Heart left ventricle (tissue), 16 donors: ENCODE data around the gene ADCY1. TPM values are rescaled to one million over a fixed set of nuclear protein-coding genes. Genes with fewer than 3 reads are reported as not detected.
A peak's percentile ranks its signal among the peaks of the same experiment; 100 is the strongest.

Source experiments
- ATAC-seq, 4 donors: fragments of 200-7000 bp; cut with Tn5 transposase; one replicate each; pipeline ENCODE4 v1.9.1; 2020 to 2022; ENCODE audit warnings: moderate library complexity in 4 of 4, mild to moderate bottlenecking in 3 of 4, moderate number of reproducible peaks in 1 of 4
- DNase-seq, 5 donors: peaks; one replicate each; pipeline ENCODE4 v3.0.0-alpha.2; 2020
- H3K27ac ChIP-seq, 12 donors: fragments of 200-600 bp; sonication (generic) in 4 of 12; one replicate each; pipeline versions ENCODE4 v1.5.0 to v1.8.0; 2016 to 2022; ENCODE audit warnings: mild to moderate bottlenecking in 2 of 12
- H3K27me3 ChIP-seq, 9 donors: fragments of 200-600 bp; sonication (generic) in 2 of 9; one replicate each; pipeline versions ENCODE4 v1.5.1 to v1.8.0; 2016 to 2022; ENCODE audit warnings: mild to moderate bottlenecking in 3 of 9
- H3K36me3 ChIP-seq, 9 donors: fragments of 200-600 bp; sonication (generic) in 2 of 9; one replicate each; pipeline versions ENCODE4 v1.5.0 to v1.8.0; 2018 to 2022; ENCODE audit warnings: mild to moderate bottlenecking in 2 of 9
- H3K4me1 ChIP-seq, 12 donors: fragments of 200-600 bp; sonication (generic) in 4 of 12; one replicate each; pipeline versions ENCODE4 v1.5.0 to v1.8.0; 2016 to 2022; ENCODE audit warnings: mild to moderate bottlenecking in 3 of 12
- H3K4me3 ChIP-seq, 12 donors: fragments of 200-600 bp; sonication (generic) in 4 of 12; one replicate each; pipeline versions ENCODE4 v1.5.0 to v1.8.0; 2017 to 2022; ENCODE audit warnings: mild to moderate bottlenecking in 9 of 12, moderate library complexity in 4 of 12
- H3K9me3 ChIP-seq, 12 donors: fragments of 200-600 bp; sonication (generic) in 4 of 12; one replicate each; pipeline versions ENCODE4 v1.5.0 to v1.8.0; 2016 to 2022; ENCODE audit warnings: mild to moderate bottlenecking in 1 of 12
- POLR2A ChIP-seq, 2 donors: fragments of 450-650 bp; IDR thresholded peaks; one replicate each; pipeline ENCODE4 v1.6.1; 2017; ENCODE audit warnings: antibody characterized with exemption in 2 of 2, mild to moderate bottlenecking in 2 of 2, moderate library complexity in 2 of 2
- WGBS, 4 donors: extraction: QIAGEN DNeasy Blood & Tissue Kit in 2 of 4; methylation state at CpG; one replicate each; pipeline versions ENCODE4 v1.1.5 to v1.1.7; 2013 to 2018; 5-methylcytosine and 5-hydroxymethylcytosine counted together
- intact Hi-C, 10 donors: fragments of 100-400 bp; cut with DNase I; formaldehyde crosslinking; loops; one replicate each; pipeline versions ENCODE4 v1.11.1 to v1.14.2; 2022
- polyA plus RNA-seq, 2 donors: library from polyadenylated mRNA; stranded (reverse); fragments of 200-250 nt; gene quantifications; one replicate each; pipeline ENCODE4 v1.2.3, GENCODE V29; 2013
- total RNA-seq, 9 donors: library from RNA; depleted of rRNA in 2 of 9; stranded (reverse); fragments of >200 nt in 2 of 9; fragmentation: NEBNext Ultra II Directional in 3 of 9; extraction: Animal tissue kit (Norgen Biotek cat#: 25700) in 3 of 9; gene quantifications; one replicate each; pipeline versions ENCODE4 v1.1.0 to v1.2.4, GENCODE V29; 2016 to 2023
- TF ChIP-seq, protein P1 (sequence below), 12 donors: fragments of 200-600 bp; sonication (generic) in 4 of 12; IDR thresholded peaks; one replicate each; pipeline versions ENCODE4 v1.5.0 to v1.8.0; 2018 to 2022; ENCODE audit warnings: antibody characterized with exemption in 12 of 12, mild to moderate bottlenecking in 5 of 12
- donor health status: ischemic (EF 13 %, LVEDD 7.1; RV severe dilation, severe dysfunction).
- donor health status: healthy with polysubstance abuse.
- donor health status: DM: no; HTN: yes; CAD: no.
- donor health status: DM: no; HTN: no; CAD: no.
- donor health status: ischemic (EF 25% LVEDD 6.9; RV normal size, moderate dysfunction).
- donor health status: ischemic (EF 25% LVEDD 5.7; RV mildly dilated, moderate dysfunction).
- donor health status: healthy.
- donor health status: DM: yes; HTN: yes; CAD: no.
- donor health status: ischemic (EF 35%, LVEDD 5.7; RV mildly dilated, moderate dysfunction).
- donor health status: nonischemic (EF 11% LVEDD 7.7; RV severe dilation, severe dysfunction).
- donor health status: DM: yes; HTN: yes; CAD: no.
- donor health status: PGD.
- donor health status: ischemic (EF 29% LVEDD 5.4; RV normal size, mild dysfunction).
- donor health status: nonischemic (EF 23%, LVEDD 6.1; RV moderate dilation, normal function).

ADCY1 gene
- total and polyA plus RNA-seq, 11 donors: 0.73 to 10.8 (median 3.6) TPM

DNA sequence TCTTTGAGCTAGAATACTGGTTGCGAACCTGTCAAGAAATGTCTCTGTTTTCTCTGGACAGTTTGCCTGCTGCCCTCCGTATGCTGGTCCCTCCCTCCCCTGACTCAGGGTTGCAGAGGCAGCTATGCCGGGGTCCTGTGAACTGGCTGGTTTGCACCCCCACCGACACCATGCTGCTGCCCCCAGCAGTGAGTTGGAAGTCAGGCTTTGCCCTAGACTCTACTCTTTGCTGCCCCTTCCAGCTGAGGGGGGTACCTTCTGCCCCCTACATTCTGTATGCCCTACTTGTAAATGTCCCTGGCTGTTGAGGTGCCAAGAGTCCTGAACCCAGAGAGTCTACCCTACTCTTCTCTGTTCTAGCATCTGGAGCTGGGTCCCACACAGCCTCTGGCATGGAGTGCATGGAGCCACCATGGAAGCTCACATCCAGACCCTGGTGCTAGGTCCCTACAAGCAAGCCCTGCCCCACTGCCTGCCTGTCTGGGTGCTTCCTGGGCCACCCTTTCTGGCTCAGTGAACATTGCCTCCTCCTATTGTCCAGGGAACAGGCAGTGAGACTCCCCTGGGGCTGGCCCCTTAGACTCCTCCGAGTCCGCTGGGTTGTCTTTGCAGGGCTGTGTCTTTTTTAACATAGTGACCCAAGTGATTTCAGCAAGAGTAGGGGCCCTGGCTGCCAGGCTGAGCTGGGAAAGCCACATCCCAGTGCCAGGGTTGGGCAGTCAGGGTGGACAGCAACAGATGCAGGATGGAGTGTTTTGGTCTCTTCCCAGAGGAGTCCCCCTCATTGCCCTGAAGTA lies 138.9 kb downstream of the ADCY1 start:
- peak in 2 of 5 donors; percentile 6 to 54 for DNase-seq
- H3K36me3 ChIP-seq: peaks cover 0 to 5% (median 0%) of the 10 kb centered on the region in 9 donors
- TF ChIP-seq POLR2A (IDR thresholded peaks at IDR 0.05): no peak
- TF ChIP-seq, protein P1, sequence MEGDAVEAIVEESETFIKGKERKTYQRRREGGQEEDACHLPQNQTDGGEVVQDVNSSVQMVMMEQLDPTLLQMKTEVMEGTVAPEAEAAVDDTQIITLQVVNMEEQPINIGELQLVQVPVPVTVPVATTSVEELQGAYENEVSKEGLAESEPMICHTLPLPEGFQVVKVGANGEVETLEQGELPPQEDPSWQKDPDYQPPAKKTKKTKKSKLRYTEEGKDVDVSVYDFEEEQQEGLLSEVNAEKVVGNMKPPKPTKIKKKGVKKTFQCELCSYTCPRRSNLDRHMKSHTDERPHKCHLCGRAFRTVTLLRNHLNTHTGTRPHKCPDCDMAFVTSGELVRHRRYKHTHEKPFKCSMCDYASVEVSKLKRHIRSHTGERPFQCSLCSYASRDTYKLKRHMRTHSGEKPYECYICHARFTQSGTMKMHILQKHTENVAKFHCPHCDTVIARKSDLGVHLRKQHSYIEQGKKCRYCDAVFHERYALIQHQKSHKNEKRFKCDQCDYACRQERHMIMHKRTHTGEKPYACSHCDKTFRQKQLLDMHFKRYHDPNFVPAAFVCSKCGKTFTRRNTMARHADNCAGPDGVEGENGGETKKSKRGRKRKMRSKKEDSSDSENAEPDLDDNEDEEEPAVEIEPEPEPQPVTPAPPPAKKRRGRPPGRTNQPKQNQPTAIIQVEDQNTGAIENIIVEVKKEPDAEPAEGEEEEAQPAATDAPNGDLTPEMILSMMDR (IDR thresholded peaks at IDR 0.05): no peak
- WGBS, 4 donors: 94 to 99% (median 95%) methylated on average over 6 of the region's 6 CpGs
- ATAC-seq: no peak
- intact Hi-C loops: no loop called here
- H3K4me3 ChIP-seq: no peak overlapping the region
- H3K27me3 ChIP-seq: no peaks in the 10 kb centered on the region
- H3K9me3 ChIP-seq: no peaks in the 10 kb centered on the region
- H3K4me1 ChIP-seq: peaks cover 0 to 16% (median 7%) of the 10 kb centered on the region in 12 donors
- H3K27ac ChIP-seq: no peak overlapping the region

DNA sequence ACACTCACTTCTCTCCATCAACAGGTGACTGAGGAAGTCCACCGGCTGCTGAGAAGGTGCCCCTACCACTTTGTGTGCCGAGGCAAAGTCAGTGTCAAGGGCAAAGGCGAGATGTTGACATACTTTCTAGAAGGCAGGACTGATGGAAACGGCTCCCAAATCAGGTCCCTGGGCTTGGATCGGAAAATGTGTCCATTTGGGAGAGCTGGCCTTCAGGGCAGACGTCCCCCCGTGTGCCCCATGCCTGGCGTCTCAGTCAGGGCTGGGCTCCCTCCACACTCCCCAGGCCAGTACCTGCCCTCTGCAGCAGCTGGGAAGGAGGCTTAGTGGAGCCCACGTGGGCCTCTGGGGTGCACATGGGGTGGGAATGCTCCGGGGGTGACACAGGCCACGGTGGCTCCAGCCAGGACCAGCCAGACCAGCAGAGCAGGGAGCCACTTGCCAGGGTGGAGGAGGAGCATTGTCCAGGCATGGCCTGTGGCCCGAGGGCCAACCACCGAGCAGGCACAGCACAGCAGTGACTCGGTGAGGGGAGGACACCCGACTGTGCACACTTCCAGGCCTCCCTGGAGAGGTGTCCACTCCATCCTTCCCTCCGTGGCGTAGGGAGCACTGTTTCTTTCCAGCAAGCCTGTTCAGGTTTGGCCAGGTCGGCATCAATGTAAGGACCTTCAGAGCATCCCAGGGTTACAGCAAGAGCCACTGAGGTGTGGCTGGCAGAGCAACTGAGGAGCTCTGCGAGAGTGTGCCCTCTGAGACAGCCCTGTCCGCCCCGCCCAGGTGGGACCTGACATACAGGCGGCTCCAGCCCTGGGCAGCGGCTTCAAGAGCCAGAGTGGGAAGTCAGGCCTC lies 139.7 kb downstream of the ADCY1 start:
- Histone ChIP-seq H3K4me1 (peaks cover 0 to 16% (median 7%) of the 10 kb centered on the region in 12 donors), H3K4me3 (no peak overlapping the region), H3K9me3 (no peaks in the 10 kb centered on the region), H3K36me3 (peaks cover 0 to 3% (median 0%) of the 10 kb centered on the region in 9 donors), H3K27ac (no peak overlapping the region), H3K27me3 (no peaks in the 10 kb centered on the region)
- ATAC-seq (no peak), DNase-seq (peak in 3 of 5 donors; percentile 5 to 48 (median 16))
- whole genome bisulfite sequencing, 4 donors: 91 to 97% (median 93%) methylated on average over 12 to 23 of the region's 23 CpGs
- no peak for TF ChIP-seq POLR2A (IDR thresholded peaks at IDR 0.05)
- TF ChIP-seq, protein P1 (IDR thresholded peaks at IDR 0.05): no peak
- intact Hi-C loops: no loop called here

DNA sequence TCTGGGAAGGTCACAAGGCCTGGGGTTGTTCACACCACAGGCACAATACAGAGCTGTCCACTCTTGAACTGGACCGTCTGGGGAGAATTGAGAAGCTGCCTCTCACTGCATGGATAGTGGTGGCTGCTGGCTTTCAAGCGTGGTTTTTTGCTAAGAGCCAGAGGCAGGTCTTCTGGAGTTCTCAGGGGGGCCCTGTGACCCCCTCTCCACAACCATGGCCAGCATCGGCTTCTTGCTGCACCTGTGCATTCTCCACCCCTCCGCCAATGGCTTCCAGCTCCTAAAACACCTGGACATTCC lies 140.3 kb downstream of the ADCY1 start:
- Histone ChIP-seq H3K27me3 (no peaks in the 10 kb centered on the region), H3K4me3 (no peak overlapping the region), H3K4me1 (peaks cover 0 to 14% (median 7%) of the 10 kb centered on the region in 12 donors), H3K27ac (no peak overlapping the region), H3K9me3 (no peaks in the 10 kb centered on the region), H3K36me3 (peaks cover 0 to 3% (median 0%) of the 10 kb centered on the region in 9 donors)
- no peak for DNase-seq
- intact Hi-C loops: no loop called here
- TF ChIP-seq POLR2A (IDR thresholded peaks at IDR 0.05): no peak
- TF ChIP-seq, protein P1 (IDR thresholded peaks at IDR 0.05): no peak
- no peak for ATAC-seq
- 70 to 100% (median 81%) methylated on average over 3 to 4 of the region's 4 CpGs for WGBS, 4 donors
